HuH-7.5 (cell line): ENCODE results near the gene NAP1L4.
A peak's percentile ranks its signal among the peaks of the same experiment; 100 is the strongest.

ENCODE experiments used
- DNase-seq: peaks from one replicate; pipeline ENCODE4 v3.0.0; 2011; ENCODE audit warnings: low spot score

Gene NAP1L4

DNA sequence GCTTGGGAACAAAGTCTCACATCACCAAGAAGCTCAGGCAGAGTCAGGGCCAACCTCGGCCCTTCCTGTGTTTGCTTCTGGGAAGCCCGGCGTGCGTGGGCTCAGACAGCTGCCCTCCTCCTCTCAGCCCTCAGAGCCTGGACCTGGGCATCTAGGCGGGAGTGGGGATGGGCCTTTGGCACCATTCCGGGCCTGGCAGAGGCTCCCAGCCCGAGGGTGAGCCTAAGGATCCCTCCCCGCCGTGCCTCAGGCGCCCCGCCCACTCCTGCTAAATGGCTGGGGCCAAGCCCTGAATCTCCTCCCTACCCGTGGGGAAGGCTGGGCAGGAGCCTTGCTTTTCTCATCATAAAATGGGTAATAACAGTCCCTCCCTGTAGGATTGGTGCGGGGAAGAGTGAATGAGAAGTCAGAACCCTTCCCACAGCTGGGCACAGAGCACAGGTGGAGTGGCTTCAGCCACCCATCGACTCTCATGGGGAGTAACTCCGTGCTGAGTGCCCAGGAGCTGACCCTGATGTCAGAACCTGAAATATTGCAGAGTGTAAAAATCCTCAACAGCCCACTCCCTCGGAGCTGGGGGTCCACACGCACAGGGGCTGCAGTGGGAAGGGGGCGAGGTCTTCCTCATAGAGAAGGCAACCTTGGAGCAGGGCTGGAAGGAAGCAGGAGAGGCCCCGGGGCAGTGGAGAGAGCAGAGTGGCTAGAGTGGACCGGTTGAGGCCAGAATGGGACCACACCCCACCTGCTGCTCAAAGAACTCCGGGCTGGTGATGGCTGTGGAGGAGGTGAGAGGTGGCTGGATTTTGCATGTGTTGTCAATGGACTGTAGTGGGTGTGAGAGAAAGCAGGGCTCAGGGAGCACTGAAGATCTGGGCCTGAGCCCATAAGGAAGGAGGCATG, 87.7 kb downstream of the NAP1L4 start:
- no peak for DNase-seq

DNA sequence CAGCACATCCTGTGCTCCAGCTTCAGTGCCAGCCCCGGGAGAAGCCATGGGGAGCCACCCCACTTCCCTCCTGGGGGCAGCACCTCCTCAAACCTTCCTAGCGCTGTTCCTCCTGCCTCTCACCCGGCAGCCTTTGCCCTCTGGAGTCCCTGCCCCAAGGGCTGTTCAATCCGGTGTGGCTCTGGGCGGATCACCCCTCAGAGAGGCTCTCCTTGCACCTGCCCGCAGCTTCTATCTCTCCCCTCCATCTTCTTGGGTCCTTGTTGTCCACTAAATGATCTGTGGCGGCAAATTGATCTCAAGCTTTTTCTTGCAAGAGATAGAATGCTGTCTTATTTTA, 88.5 kb downstream of the NAP1L4 start:
- no peak for DNase-seq

GRCh38 chr11:2902784-2903671, 89.1 kb downstream of the NAP1L4 start:
- peak; percentile 77 for DNase-seq

DNA sequence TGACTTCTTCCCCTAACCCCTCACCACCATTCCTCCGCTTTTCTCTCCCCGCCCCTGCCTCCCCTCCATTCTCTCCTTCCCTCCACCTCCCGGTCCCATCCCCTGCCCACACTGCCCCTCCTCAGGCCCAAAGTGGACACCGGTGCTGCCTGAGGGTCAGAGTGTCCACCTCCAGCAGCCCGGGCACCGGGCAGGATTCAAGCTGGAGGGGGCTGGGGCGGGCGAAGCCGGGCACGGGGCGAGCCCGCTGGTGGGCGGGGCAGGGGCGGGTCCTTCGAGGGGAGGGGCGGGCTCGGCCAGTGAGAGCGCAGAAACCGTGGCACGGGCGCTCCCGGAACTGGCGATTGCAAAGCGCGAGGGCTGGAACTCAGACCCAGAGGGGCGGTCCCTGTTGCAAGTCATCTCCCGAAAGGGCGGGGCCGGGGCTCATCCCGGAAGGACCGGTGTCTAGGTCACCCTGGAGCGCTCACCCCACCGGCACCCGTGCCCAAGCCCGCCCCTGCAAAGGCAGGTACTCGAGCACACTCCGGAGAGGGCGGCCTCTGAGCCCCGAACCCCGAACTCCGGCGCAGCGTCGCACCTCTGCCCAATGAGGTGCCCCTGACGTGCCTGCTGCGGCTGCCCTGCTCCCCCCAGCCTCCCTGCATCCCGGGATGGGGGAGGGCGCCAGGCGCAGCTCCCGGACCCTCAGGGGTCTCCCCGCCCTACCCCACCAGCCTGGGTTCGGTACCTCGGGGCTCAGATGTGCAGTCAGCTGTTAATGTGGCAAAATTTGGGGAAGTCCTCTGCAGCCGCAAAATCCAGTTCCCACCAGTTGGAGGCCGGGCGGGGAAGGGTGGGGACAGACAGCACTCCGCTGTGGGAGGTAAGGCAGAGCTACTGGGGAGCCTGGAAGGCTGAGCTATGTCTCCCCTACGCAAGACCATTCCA, 90.0 kb downstream of the NAP1L4 start:
- DNase-seq: peak; percentile 95

GRCh38 chr11:2901196-2901796, 90.8 kb downstream of the NAP1L4 start:
- DNase-seq: no peak

GRCh38 chr11:2899080-2899783, 92.9 kb downstream of the NAP1L4 start:
- DNase-seq: no peak

GRCh38 chr11:2898366-2899079, 93.6 kb downstream of the NAP1L4 start:
- no peak for DNase-seq

DNA sequence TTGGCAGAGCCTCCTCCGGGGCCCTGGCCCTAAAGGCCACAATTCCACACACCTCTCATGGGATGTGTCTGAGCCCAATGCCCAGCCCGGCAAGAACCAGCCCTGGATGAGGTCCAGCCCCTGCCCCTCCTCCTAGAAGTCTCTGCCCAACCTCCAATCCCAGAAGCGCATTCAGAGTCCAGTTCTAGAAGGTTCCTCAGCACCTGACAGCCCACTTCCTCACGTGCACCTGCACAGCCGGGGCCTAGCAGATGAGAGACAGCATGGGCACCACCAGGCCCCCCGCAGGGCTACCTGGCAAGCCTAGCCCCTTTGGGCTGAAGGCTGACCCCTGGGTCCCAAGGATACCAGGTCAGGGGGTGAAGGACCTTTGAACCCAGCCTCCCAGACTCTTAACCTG, 95.1 kb downstream of the NAP1L4 start:
- no peak for DNase-seq

- DNase-seq: no peak
Observed at GRCh38 chr11:2896047-2896446, 96.1 kb downstream of the NAP1L4 start.
